Measurements from ENCODE around the gene SCART1. TPM values are rescaled to one million over a fixed set of nuclear protein-coding genes. Genes with fewer than 3 reads are reported as not detected.

Gene SCART1
- total and polyA plus RNA-seq, 2 of the 4 experiments (the other 2 are of a cell fraction): 0.54 to 2.1 TPM

- Histone ChIP-seq H2BK20ac (ENCODE audit: low read depth, low read length) (no peak overlapping the region), H2BK120ac (ENCODE audit: low read depth, low read length) (no peak overlapping the region), H3K56ac (ENCODE audit: extremely low read depth, insufficient read depth, low read length) (no peak overlapping the region), H3K36me3 (ENCODE audit: control insufficient read depth, insufficient read depth, low read length) (no peaks in the 10 kb centered on the region), H3K18ac (ENCODE audit: low read depth, low read length) (no peak overlapping the region), H4K91ac (ENCODE audit: insufficient read depth, low read depth, low read length) (no peak overlapping the region), H4K20me1 (ENCODE audit: insufficient read depth, low read length) (no peaks in the 10 kb centered on the region), H4K5ac (ENCODE audit: low read depth, low read length) (no peak overlapping the region), H2AK5ac (ENCODE audit: low read depth, low read length) (no peak overlapping the region), H3K79me1 (ENCODE audit: low read depth in 1 of 2, low read length in 2 of 2) (no peaks in the 10 kb centered on the region), H3K4ac (ENCODE audit: low read depth, low read length) (no peak overlapping the region), H3K9ac (ENCODE audit: low read depth, low read length) (no peak overlapping the region), H3K23ac (ENCODE audit: low read depth, low read length) (no peak overlapping the region), H3K4me2 (ENCODE audit: low read depth, low read length) (no peak overlapping the region), H2BK15ac (ENCODE audit: low read depth, low read length) (no peak overlapping the region), H3K9me3 (ENCODE audit: control insufficient read depth, insufficient read depth, low read length) (no peaks in the 10 kb centered on the region), H3K9me1 (ENCODE audit: insufficient read depth, low read length) (no peaks in the 10 kb centered on the region), H3K4me1 (ENCODE audit: control insufficient read depth, insufficient read depth, low read length) (no peaks in the 10 kb centered on the region), H3K27ac (ENCODE audit: insufficient read depth, low read length) (no peak overlapping the region), H3K27me3 (ENCODE audit: control insufficient read depth, insufficient read depth, low read length) (no peaks in the 10 kb centered on the region), H3K4me3 (ENCODE audit: insufficient read depth, low read depth, low read length) (no peak overlapping the region), H4K8ac (ENCODE audit: low read depth in 2 of 2, low read length in 2 of 2) (no peak overlapping the region), H2AK9ac (replicated peaks; ENCODE audit: low read depth, low read length, poor library complexity) (peak overlapping the region; percentile 19), H3K14ac (replicated peaks; ENCODE audit: low read depth, low read length) (no peak overlapping the region), H2BK5ac (ENCODE audit: low read depth, low read length, poor library complexity, severe bottlenecking) (no peak overlapping the region), H2AFZ (replicated peaks; ENCODE audit: low read length, poor library complexity) (no peak overlapping the region)
- 50% methylated on average over 1 of the region's 7 CpGs; no CpG with 5 or more reads in 1 of the 2 experiments for WGBS, 2 experiments (ENCODE audit: extremely low coverage in 2 of 2, insufficient read length in 1 of 2)
- no peak for ATAC-seq (ENCODE audit: low read depth)
- TF ChIP-seq RAD21 (IDR thresholded peaks at IDR 0.05; ENCODE audit: low read length) (no peak), SMC3 (IDR thresholded peaks at IDR 0.05; ENCODE audit: low read depth, low read length) (no peak), CHD1 (IDR thresholded peaks at IDR 0.05; ENCODE audit: low read depth, low read length) (no peak)
- in situ Hi-C loops (cut with MboI; ENCODE audit: low sequenced_read_pairs) (no loop called here), intact Hi-C loops (cut with micrococcal nuclease) (no loop called here), dilution Hi-C loops (cut with HindIII; ENCODE audit: low sequenced_read_pairs, unreplicated experiment) (no loop called here)
- POLR2A ChIA-PET (ENCODE audit: unreplicated experiment): no interaction called here
- CTCF ChIA-PET: no interaction called here
- no TSS peak for BruUV-seq (replicated peaks)
- DNase-seq: no peak
Measured at GRCh38 chr10:133471300-133472109, 17.8 kb downstream of the SCART1 start.
